ENCODE data around the gene ID2.

DNA sequence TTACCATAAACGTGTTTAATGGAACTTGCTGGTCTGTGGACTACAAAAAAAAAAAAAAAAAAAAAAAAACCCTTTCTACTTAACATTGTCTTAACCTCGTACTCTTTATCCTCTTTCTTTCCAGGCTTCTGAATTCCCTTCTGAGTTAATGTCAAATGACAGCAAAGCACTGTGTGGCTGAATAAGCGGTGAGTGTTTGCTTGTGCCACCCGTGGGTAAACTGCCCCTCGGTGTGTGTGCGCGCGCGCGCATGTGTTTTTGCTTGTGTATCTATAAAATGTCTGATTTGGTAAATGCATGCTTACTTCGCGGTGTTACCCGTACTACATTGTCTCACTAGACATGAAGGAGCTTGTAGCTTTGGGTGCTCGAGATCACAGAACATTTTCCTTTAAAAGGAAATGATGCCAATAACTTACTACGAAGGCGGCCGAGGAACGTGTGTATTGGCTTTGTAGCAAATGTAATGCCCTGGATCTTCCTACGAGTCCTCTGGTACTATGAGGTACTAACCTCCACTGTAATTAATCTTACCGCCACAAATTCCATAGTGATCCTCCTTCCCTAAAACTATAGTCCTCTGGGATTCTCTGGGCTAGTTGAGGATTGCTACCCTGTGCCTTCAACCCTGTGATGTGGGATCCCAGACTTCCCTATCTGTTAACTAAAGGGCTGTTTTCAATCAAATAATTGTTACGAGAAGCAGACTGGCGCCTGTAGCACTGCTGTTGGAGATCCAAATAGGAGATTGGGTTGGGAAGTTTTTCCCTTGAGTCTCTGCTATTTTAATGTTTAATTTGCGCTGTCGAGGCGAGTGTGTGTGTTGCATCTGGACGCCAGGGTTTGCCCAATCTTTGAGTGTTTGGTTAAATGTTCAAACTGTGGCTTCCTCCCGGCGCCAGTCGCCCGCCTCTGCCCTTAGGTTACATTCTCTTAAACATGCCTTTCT lies 1.1 kb downstream of the ID2 start:
- TF ChIP-seq, protein P1, sequence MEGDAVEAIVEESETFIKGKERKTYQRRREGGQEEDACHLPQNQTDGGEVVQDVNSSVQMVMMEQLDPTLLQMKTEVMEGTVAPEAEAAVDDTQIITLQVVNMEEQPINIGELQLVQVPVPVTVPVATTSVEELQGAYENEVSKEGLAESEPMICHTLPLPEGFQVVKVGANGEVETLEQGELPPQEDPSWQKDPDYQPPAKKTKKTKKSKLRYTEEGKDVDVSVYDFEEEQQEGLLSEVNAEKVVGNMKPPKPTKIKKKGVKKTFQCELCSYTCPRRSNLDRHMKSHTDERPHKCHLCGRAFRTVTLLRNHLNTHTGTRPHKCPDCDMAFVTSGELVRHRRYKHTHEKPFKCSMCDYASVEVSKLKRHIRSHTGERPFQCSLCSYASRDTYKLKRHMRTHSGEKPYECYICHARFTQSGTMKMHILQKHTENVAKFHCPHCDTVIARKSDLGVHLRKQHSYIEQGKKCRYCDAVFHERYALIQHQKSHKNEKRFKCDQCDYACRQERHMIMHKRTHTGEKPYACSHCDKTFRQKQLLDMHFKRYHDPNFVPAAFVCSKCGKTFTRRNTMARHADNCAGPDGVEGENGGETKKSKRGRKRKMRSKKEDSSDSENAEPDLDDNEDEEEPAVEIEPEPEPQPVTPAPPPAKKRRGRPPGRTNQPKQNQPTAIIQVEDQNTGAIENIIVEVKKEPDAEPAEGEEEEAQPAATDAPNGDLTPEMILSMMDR (IDR thresholded peaks at IDR 0.05; ENCODE audit: poor library complexity) = no peak
- TF ChIP-seq EZH2phosphoT487 (IDR thresholded peaks at IDR 0.05; ENCODE audit: low read depth, severe bottlenecking, unreplicated experiment) (no peak), EZH2 (IDR thresholded peaks at IDR 0.05; ENCODE audit: borderline replicate concordance) (no peak)
